LNCAP (cell line): ENCODE data around the gene NCOA4.

Experiments
- TF ChIP-seq, protein P1 (sequence below): fragments of 450-650 bp; IDR thresholded peaks from 2 replicates; pipeline ENCODE4 v1.5.1; 2017; ENCODE audit warnings: mild to moderate bottlenecking

The NCOA4 gene

DNA sequence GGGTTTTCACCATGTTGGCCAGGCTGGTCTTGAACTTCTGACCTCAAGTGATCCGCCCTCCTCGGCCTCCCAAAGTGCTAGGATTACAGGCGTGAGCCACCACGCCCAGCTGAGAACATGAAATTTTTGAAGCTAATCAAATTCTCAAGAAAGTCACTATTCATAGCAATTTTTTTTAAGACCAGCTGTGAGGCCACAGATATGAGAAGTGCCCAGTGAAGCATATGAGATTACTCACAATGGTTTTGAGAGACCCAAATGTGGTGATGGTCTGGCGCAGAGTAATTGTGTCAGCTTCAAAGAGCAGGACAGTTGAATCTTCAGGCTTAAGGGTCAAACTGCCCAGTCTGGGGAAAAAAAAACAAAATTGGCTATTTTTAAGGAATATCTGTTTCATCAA, 16.2 kb downstream of the NCOA4 start:
- TF ChIP-seq, protein P1, sequence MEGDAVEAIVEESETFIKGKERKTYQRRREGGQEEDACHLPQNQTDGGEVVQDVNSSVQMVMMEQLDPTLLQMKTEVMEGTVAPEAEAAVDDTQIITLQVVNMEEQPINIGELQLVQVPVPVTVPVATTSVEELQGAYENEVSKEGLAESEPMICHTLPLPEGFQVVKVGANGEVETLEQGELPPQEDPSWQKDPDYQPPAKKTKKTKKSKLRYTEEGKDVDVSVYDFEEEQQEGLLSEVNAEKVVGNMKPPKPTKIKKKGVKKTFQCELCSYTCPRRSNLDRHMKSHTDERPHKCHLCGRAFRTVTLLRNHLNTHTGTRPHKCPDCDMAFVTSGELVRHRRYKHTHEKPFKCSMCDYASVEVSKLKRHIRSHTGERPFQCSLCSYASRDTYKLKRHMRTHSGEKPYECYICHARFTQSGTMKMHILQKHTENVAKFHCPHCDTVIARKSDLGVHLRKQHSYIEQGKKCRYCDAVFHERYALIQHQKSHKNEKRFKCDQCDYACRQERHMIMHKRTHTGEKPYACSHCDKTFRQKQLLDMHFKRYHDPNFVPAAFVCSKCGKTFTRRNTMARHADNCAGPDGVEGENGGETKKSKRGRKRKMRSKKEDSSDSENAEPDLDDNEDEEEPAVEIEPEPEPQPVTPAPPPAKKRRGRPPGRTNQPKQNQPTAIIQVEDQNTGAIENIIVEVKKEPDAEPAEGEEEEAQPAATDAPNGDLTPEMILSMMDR = no peak

DNA sequence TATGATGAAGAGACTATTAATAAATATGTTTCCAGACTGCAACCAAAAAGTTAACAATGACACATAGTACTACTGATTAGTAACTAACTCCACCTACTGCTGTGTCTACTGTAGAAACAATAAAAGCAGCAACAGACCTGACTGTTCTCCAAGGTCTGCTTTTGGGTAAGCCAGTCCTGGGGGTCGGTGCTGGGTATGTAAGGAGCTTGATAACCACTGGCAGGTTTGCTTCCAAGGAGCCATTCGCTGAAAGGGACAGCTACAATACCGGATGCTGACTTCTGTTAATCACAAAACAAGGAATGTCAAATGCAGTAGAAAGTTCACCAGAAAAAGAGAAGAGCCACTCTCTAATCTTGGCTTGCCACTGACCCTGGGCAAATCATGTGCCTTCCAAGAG, 17.7 kb downstream of the NCOA4 start:
- TF ChIP-seq, protein P1 = no peak

DNA sequence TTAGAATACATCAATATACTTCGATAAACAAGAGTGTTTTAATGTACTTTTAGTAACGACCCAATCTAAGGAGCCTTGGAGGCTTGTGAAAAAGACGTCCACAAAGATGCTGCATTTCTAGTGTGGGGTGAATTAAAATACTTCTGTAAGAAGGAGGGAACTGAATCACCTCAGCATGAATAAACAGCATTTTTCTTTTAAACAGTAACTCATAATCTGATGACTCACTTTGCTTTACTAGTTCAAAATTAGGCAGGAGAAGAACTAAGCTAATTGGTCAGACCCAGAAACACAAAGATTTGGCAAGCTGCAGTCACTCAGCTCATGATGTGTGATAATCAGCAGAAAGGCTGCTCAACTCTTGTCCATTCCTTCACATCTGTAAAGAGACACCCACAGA, 24.2 kb downstream of the NCOA4 start:
- TF ChIP-seq, protein P1 = no peak

DNA sequence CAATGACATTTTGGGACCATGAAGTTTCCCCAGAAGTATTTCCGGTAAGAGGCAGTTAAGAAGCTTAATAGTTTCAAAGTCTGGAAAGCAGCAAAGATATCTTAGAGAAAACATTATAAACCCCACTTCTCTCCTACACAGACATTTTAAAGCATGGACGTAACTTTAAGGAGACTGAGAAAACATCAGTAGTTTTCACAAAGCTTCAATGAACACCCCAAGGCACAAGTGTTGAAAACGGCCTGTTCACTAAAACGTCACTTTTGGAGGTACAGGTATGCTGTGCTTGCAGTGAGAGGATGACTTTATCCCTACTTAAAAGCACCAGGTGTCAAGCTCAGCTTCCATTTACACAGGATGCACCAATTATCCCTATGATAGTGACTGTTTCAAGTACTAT, 25.0 kb downstream of the NCOA4 start:
- TF ChIP-seq, protein P1 = no peak

DNA sequence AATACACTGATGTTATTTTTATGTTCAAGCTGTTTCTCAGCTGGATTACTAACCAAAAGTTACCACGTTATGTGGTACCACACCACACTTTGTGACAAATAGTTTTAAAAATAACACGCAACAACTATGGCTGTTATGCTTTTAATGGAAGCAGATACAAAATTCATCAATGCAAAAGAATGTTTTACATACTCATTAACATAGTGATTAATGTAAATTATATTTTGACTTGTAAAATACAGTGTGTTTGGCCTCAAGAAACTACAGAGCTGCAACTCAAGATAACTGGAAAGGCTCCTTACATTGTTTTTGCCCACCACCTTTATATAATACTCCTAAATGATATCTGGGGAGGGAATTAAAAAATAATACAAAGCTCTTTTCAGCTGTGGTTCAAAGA, 25.5 kb downstream of the NCOA4 start:
- TF ChIP-seq, protein P1 = no peak

DNA sequence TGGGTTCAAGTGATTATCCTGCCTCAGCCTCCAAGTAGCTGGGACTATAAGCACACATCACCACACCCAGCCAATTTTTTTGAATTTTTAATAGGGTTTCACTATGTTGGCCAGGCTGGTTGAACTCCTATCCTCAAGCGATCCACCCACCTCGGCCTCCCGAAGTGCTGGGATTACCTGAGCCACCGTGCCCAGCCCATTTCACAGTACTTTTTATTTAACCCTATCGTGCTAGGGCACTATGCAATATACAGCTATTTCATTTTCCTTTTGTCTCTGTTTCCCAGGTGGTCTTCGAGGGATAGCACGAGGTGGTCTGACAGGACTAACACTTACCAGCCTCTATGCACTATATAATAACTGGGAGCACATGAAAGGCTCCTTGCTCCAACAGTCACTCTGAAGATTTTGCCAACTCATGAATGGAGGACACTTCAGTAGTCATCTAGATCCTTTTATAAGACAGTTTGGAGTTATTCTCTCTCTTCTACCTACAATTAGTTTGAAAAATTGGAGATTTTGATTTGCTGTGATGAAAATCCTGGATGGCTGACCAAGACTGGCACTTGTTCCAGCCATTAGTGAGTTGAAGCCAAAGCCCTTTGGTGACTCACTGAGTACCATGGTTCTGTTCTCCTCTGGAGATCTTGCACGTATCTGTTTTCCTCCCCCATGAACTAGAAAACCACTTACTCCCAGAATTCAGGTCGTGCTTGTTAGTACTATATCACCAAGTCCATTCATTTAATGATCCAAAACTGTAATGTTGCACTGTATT, 27.3 kb downstream of the NCOA4 start:
- TF ChIP-seq, protein P1 = no peak

DNA sequence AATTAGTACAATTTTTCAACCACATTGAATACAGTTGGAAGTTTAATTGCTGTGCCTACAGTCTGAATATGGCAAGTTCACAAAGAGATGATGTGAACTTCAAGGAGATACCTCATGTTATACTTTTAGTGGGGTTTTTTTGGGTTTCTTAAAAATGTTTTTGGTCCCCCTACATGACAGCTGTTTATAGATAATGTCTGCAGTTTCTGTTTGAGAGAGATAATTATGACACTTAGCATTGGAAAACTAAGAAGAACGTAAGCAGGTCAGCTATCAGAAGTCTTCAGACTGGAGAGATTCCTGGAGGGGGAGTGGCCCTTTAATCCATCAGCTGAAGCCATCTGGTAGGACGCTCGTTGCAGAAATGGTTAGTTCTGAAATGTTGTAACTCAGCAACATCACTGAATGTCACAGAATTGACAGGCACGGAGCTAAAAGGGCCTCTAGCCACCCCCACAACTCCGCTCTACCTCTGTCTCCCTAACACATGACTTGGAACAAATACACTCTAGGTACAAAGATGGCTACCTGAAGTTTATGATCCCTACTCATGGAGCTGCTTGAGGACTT, 29.2 kb downstream of the NCOA4 start:
- TF ChIP-seq, protein P1 = no peak

DNA sequence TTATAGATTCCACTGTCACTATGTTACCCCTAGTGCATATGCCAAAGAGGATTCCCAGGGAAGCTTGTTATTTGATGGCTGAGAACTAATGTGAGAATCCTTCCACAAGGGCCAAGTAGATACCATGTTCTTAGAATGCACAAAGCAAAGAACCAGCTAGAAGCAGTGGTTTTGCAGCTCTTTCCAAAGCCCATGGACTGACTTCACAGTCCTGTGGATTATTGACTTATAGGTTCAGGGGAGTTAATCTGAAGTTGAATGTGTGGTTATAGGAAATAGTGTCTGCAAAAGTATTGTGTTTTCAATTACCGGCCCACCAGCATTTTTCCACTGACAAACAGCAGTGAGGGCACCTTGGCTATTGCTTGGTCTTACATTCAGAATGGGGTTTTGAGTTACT, 29.9 kb downstream of the NCOA4 start:
- TF ChIP-seq, protein P1 = no peak
